WTC11 (cell line): ENCODE measurements around the gene LPIN2. TPM values are rescaled to one million over a fixed set of nuclear protein-coding genes. Genes with fewer than 3 reads are reported as not detected.

ENCODE experiments used
- ATAC-seq: fragments of 200-7000 bp; cut with Tn5 transposase; 2 replicates; pipeline ENCODE4 v1.10.0; 2021; ENCODE audit warnings: mild to moderate bottlenecking, moderate library complexity
- CTCF ChIA-PET: fragments of 300-600 bp; sonication (Branson Sonifier 250); formaldehyde crosslinking; loops from one replicate; lab custom pipeline; 2021; ENCODE audit warnings: antibody characterized with exemption; lab: Charles Lee
- POLR2A ChIA-PET: fragments of 350-600 bp; sonication (Branson Sonifier 250); formaldehyde crosslinking; loops from one replicate; lab custom pipeline; 2021; ENCODE audit warnings: antibody characterized with exemption; lab: Charles Lee
- DNase-seq: peaks from one replicate; pipeline ENCODE4 v3.0.0; 2021; ENCODE audit warnings: low spot score
- H3K27ac Mint-ChIP-seq: 2 replicates; pipeline ENCODE4 v1.8.0; 2021; ENCODE audit warnings: mixed read lengths
- H3K27me3 Mint-ChIP-seq: 2 replicates; pipeline ENCODE4 v1.8.0; 2021; ENCODE audit warnings: low read depth, mild to moderate bottlenecking, moderate library complexity, mixed read lengths
- H3K36me3 Mint-ChIP-seq: 2 replicates; pipeline ENCODE4 v1.8.0; 2021; ENCODE audit warnings: mixed read lengths
- H3K4me1 Mint-ChIP-seq: 2 replicates; pipeline ENCODE4 v1.8.0; 2022; ENCODE audit warnings: mixed read lengths
- H3K4me3 Mint-ChIP-seq: 2 replicates; pipeline ENCODE4 v1.8.0; 2021; ENCODE audit warnings: mild to moderate bottlenecking, moderate library complexity, mixed read lengths
- H3K9me3 Mint-ChIP-seq: 2 replicates; pipeline ENCODE4 v1.8.0; 2021; ENCODE audit warnings: mixed read lengths
- ATF1 ChIP-seq: sonication (generic); formaldehyde crosslinking; IDR thresholded peaks from 2 replicates; pipeline ENCODE4 v1.8.1; 2023; ENCODE audit warnings: mild to moderate bottlenecking, moderate library complexity, missing genetic modification reagents
- EMX1 ChIP-seq: fragments of 250-450 bp; sonication (Bioruptor Pico); IDR thresholded peaks from 2 replicates; pipeline ENCODE4 v1.8.0; 2021; ENCODE audit warnings: mild to moderate bottlenecking
- ESRRA ChIP-seq: sonication (generic); formaldehyde crosslinking; IDR thresholded peaks from 2 replicates; pipeline ENCODE4 v1.8.1; 2022; ENCODE audit warnings: mild to moderate bottlenecking, missing genetic modification reagents, borderline replicate concordance
- IRF2 ChIP-seq: sonication (generic); formaldehyde crosslinking; IDR thresholded peaks from 2 replicates; pipeline ENCODE4 v1.8.0; 2022; ENCODE audit warnings: low read depth, missing genetic modification reagents, borderline replicate concordance
- JAZF1 ChIP-seq: fragments of 250-450 bp; sonication (Bioruptor Pico); IDR thresholded peaks from 2 replicates; pipeline ENCODE4 v1.9.0; 2021; ENCODE audit warnings: moderate library complexity, mild to moderate bottlenecking, inconsistent platforms
- JUN ChIP-seq: sonication (generic); formaldehyde crosslinking; IDR thresholded peaks from 2 replicates; pipeline ENCODE4 v1.8.0; 2023; ENCODE audit warnings: mild to moderate bottlenecking, missing genetic modification reagents
- MXD4 ChIP-seq: fragments of 250-450 bp; sonication (Bioruptor Pico); IDR thresholded peaks from 2 replicates; pipeline ENCODE4 v1.8.0; 2021; ENCODE audit warnings: mild to moderate bottlenecking, moderate library complexity, borderline replicate concordance
- NR3C1 ChIP-seq: sonication (generic); formaldehyde crosslinking; conservative IDR thresholded peaks from 2 replicates; pipeline ENCODE4 v1.8.1; 2023; ENCODE audit warnings: low read depth, mild to moderate bottlenecking, missing genetic modification reagents
- OVOL2 ChIP-seq: fragments of 250-450 bp; sonication (Bioruptor Pico); IDR thresholded peaks from 2 replicates; pipeline ENCODE4 v1.9.0; 2021; ENCODE audit warnings: mild to moderate bottlenecking, borderline replicate concordance
- PRRX2 ChIP-seq: fragments of 250-450 bp; sonication (Bioruptor Pico); IDR thresholded peaks from 2 replicates; pipeline ENCODE4 v1.8.0; 2021; ENCODE audit warnings: mild to moderate bottlenecking
- SP1 ChIP-seq: sonication (generic); formaldehyde crosslinking; conservative IDR thresholded peaks from 2 replicates; pipeline ENCODE4 v1.8.1; 2022; ENCODE audit warnings: missing genetic modification reagents
- ZNF232 ChIP-seq: sonication (generic); formaldehyde crosslinking; IDR thresholded peaks from 2 replicates; pipeline ENCODE4 v1.8.0; 2022; ENCODE audit warnings: mild to moderate bottlenecking, missing genetic modification reagents
- total RNA-seq: library from RNA; stranded (reverse); gene quantifications from 3 replicates; pipeline ENCODE4 v1.2.3, GENCODE V29; 2021
- TF ChIP-seq, protein P1 (sequence below): sonication (generic); formaldehyde crosslinking; IDR thresholded peaks from 2 replicates; pipeline ENCODE4 v1.8.1; 2023; ENCODE audit warnings: mild to moderate bottlenecking, missing genetic modification reagents, borderline replicate concordance
- TF ChIP-seq, protein P2 (sequence below): sonication (generic); formaldehyde crosslinking; IDR thresholded peaks from 2 replicates; pipeline ENCODE4 v1.8.0; 2022; ENCODE audit warnings: mild to moderate bottlenecking, missing genetic modification reagents
- TF ChIP-seq, protein P3 (sequence below): fragments of 250-450 bp; sonication (Bioruptor Pico); IDR thresholded peaks from 2 replicates; pipeline ENCODE4 v1.8.0; 2021; ENCODE audit warnings: mild to moderate bottlenecking
- TF ChIP-seq, protein P4 (sequence below): sonication (generic); formaldehyde crosslinking; IDR thresholded peaks from 2 replicates; pipeline ENCODE4 v1.8.1; 2023; ENCODE audit warnings: mild to moderate bottlenecking, missing genetic modification reagents, moderate library complexity
- TF ChIP-seq, protein P5 (sequence below): sonication (generic); formaldehyde crosslinking; IDR thresholded peaks from 2 replicates; pipeline ENCODE4 v1.8.1; 2023; ENCODE audit warnings: mild to moderate bottlenecking, missing genetic modification reagents, moderate library complexity

Gene LPIN2
- total RNA-seq, 1 experiment from 2014 or later = 11.8 TPM

DNA sequence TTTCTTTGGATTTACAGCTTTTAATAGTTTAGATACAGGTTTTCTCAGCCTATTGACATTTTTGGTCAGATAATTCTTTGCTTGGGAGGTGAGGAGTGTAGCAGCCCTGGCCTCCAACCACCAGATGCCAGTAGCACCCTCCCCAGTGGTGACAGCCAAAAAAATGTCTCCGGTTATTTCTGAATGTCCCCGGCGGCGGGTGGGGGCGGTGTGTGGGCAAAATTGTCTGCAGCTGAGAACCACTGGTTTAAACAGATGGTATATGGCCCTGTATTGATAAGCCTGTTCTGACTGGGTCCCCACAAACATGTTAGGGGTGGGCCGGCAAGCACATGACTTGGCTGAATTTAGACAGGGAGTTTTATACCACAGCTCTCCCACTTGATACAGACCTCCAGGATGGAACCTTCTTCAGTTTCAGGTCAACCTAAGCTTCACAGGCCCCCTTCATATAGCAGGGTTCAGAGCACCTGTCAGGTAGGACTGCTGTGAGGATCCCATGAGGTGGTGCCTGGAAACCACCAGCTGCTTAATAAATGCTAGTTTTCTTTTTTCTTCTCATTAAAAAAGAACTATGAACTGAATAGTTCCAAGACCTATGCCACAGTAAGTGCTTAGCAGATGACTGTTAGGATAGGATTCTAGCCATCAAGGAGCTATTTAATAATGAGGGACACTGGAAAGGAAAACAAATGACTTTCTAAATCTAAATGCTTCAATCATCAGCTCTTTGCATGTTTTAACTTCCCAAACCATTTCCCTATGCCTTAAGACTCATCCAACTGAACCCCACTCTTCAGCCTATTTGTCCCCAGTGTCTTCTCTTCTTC is 18.1 kb downstream of the LPIN2 start (continued):
- TF ChIP-seq, protein P1, sequence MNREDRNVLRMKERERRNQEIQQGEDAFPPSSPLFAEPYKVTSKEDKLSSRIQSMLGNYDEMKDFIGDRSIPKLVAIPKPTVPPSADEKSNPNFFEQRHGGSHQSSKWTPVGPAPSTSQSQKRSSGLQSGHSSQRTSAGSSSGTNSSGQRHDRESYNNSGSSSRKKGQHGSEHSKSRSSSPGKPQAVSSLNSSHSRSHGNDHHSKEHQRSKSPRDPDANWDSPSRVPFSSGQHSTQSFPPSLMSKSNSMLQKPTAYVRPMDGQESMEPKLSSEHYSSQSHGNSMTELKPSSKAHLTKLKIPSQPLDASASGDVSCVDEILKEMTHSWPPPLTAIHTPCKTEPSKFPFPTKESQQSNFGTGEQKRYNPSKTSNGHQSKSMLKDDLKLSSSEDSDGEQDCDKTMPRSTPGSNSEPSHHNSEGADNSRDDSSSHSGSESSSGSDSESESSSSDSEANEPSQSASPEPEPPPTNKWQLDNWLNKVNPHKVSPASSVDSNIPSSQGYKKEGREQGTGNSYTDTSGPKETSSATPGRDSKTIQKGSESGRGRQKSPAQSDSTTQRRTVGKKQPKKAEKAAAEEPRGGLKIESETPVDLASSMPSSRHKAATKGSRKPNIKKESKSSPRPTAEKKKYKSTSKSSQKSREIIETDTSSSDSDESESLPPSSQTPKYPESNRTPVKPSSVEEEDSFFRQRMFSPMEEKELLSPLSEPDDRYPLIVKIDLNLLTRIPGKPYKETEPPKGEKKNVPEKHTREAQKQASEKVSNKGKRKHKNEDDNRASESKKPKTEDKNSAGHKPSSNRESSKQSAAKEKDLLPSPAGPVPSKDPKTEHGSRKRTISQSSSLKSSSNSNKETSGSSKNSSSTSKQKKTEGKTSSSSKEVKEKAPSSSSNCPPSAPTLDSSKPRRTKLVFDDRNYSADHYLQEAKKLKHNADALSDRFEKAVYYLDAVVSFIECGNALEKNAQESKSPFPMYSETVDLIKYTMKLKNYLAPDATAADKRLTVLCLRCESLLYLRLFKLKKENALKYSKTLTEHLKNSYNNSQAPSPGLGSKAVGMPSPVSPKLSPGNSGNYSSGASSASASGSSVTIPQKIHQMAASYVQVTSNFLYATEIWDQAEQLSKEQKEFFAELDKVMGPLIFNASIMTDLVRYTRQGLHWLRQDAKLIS = no peak
- TF ChIP-seq SP1 (CRISPR knock-in tag) = no peak

DNA sequence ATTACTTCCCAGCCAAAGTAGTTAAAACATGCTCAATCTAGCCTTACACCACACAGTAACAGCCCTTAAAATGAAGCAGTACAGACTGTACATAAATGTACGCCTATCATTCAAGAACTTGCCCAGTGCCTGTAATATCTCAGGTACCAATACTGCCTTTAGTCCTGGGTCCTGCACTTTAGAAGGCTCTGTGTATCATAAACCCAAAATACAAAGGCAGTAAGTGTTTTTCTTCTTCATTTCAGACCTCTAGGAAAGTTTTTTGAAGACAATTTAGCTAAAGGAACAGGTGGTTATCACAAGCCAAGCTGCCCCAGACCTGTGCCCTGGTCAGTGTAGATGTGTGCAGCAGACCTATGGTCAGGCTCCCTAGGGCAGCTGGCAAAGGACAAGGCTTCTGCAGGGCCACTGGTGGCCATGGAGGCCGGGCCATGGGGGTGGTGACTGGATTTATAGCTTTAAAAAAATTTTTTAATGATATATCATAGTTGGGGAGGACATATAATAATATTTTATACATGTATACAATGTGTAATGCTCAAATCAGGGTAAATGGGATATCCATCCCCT is 18.8 kb downstream of the LPIN2 start:
- Mint-ChIP-seq H3K4me3 (no peak overlapping the region), H3K9me3 (peaks cover 6% of the 10 kb centered on the region), H3K36me3 (peaks cover 8% of the 10 kb centered on the region), H3K27ac (no peak overlapping the region), H3K4me1 (peaks cover 18% of the 10 kb centered on the region), H3K27me3 (no peaks in the 10 kb centered on the region)
- CTCF ChIA-PET = interaction anchor here (0.7 to 2.4 kb wide), 12 partner anchors 8 to 251 kb away, joined by 3 to 16 read pairs (median 6); no protein-coding TSS in a partner anchor
- ATAC-seq = no peak
- TF ChIP-seq ZNF232 (CRISPR knock-in tag) (no peak), PRRX2 (CRISPR knock-in tag) (no peak)
- no peak for DNase-seq
- POLR2A ChIA-PET = interaction anchor here (0.6 kb wide), 1 partner anchor 117 kb away, joined by 3 read pairs; no protein-coding TSS in a partner anchor

DNA sequence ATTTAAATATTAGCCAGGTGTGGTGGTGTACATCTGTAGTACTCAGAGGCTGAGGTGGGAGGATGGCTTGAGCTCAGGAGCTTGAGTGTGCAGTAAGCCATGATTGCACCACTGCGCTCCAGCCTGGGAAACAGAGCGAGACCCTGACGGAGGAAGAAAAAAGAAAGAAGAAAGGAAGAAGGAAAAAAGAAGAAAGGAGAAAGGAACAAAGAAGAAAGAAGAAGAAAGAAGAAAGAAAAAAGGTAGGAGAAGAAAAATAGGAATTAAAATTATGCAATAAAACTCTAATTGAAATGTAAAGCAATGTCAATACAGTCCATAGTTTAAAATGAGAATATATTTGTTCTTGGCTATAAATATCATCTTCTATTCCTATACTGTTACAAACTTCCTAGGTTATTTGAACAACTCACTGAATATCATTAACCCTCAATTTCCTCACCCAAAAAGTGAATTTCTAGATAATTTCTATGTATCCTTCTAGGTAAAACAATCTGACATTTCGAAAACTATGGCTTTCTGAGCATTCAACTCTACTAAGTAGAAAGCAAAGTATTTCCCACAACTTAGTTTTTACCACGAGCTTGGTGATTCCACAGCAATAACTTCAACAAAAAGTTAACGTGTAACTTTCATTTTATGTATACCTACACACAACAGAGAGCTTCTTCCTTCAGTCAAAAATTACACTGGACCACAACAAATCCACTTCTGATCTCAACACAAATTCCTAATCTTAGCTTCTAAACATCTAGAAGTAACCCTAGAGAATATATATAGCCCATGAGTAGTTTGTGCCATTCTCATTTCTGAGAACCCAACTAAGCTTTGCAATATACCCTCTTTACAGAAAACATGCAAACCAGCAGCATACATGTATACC is 19.7 kb downstream of the LPIN2 start:
- H3K27ac Mint-ChIP-seq = peak overlapping the region; percentile 73; the same call in 1 of the 2 replicates
- peaks cover 6% of the 10 kb centered on the region for H3K9me3 Mint-ChIP-seq
- ChIA-PET POLR2A (interaction anchor here (0.7 kb wide), 1 partner anchor 10 kb away, joined by 3 read pairs; no protein-coding TSS in a partner anchor), CTCF (interaction anchor here (0.7 to 2.4 kb wide), 3 partner anchors 43 to 252 kb away, joined by 3 to 16 read pairs (median 4); no protein-coding TSS in a partner anchor)
- ATAC-seq (no peak), DNase-seq (no peak)
- H3K4me1 Mint-ChIP-seq = peaks cover 10% of the 10 kb centered on the region
- H3K36me3 Mint-ChIP-seq = peaks cover 8% of the 10 kb centered on the region
- no peak overlapping the region for H3K4me3 Mint-ChIP-seq
- no peaks in the 10 kb centered on the region for H3K27me3 Mint-ChIP-seq
- TF ChIP-seq JAZF1 = no peak
- TF ChIP-seq NR3C1 (CRISPR knock-in tag) = no peak
- no peak for TF ChIP-seq OVOL2 (CRISPR knock-in tag)
- TF ChIP-seq JUN = no peak
- no peak for TF ChIP-seq EMX1 (CRISPR knock-in tag)
- TF ChIP-seq, protein P2, sequence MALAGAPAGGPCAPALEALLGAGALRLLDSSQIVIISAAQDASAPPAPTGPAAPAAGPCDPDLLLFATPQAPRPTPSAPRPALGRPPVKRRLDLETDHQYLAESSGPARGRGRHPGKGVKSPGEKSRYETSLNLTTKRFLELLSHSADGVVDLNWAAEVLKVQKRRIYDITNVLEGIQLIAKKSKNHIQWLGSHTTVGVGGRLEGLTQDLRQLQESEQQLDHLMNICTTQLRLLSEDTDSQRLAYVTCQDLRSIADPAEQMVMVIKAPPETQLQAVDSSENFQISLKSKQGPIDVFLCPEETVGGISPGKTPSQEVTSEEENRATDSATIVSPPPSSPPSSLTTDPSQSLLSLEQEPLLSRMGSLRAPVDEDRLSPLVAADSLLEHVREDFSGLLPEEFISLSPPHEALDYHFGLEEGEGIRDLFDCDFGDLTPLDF (CRISPR knock-in tag) = no peak
- TF ChIP-seq, protein P1 = no peak
- TF ChIP-seq IRF2 = no peak
- TF ChIP-seq ATF1 (CRISPR knock-in tag) = no peak
- TF ChIP-seq, protein P3, sequence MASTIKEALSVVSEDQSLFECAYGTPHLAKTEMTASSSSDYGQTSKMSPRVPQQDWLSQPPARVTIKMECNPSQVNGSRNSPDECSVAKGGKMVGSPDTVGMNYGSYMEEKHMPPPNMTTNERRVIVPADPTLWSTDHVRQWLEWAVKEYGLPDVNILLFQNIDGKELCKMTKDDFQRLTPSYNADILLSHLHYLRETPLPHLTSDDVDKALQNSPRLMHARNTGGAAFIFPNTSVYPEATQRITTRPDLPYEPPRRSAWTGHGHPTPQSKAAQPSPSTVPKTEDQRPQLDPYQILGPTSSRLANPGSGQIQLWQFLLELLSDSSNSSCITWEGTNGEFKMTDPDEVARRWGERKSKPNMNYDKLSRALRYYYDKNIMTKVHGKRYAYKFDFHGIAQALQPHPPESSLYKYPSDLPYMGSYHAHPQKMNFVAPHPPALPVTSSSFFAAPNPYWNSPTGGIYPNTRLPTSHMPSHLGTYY (CRISPR knock-in tag) = no peak
- TF ChIP-seq, protein P4, sequence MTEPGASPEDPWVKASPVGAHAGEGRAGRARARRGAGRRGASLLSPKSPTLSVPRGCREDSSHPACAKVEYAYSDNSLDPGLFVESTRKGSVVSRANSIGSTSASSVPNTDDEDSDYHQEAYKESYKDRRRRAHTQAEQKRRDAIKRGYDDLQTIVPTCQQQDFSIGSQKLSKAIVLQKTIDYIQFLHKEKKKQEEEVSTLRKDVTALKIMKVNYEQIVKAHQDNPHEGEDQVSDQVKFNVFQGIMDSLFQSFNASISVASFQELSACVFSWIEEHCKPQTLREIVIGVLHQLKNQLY = no peak
- no peak for TF ChIP-seq MXD4
- TF ChIP-seq, protein P5, sequence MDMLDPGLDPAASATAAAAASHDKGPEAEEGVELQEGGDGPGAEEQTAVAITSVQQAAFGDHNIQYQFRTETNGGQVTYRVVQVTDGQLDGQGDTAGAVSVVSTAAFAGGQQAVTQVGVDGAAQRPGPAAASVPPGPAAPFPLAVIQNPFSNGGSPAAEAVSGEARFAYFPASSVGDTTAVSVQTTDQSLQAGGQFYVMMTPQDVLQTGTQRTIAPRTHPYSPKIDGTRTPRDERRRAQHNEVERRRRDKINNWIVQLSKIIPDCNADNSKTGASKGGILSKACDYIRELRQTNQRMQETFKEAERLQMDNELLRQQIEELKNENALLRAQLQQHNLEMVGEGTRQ = no peak
- TF ChIP-seq ESRRA (CRISPR knock-in tag) = no peak
